ENCODE measurements around the gene ALK.

Gene ALK

DNA sequence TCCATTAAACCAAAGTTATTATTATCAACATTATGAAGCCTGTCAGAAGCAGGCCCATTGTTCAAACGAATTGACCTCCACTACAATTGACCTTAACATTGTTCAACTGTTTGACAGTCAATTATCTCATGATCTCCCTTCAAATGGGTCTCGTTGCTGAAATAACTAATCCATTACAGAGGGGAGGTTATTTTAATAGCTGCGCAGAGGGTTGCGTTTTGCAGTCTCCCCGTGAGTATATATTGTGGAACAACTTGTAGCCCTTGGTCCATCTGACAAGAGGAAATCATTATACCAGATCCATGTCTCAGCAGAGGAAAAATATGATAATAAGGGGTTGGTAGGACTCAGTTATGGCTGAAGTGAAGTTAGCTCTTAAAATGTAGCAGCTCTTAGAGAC is 159.1 kb downstream of the ALK start:
- Histone ChIP-seq H3K9me3 (replicated peaks in 1 of 2; ENCODE audit: control insufficient read depth in 2 of 2, insufficient read depth in 1 of 2, low read depth in 1 of 2, low read length in 2 of 2) (no peaks in the 10 kb centered on the region), H2AK5ac (ENCODE audit: low read depth, low read length) (no peak overlapping the region), H2BK12ac (ENCODE audit: low read length) (no peak overlapping the region), H2BK120ac (ENCODE audit: low read depth, low read length) (no peak overlapping the region), H4K91ac (ENCODE audit: low read depth, low read length, poor library complexity) (no peak overlapping the region), H3K23ac (ENCODE audit: low read depth, low read length, poor library complexity) (no peak overlapping the region), H3K4me2 (ENCODE audit: insufficient read depth, low read length, poor library complexity, severe bottlenecking) (no peak overlapping the region), H3K27me3 (ENCODE audit: control insufficient read depth in 3 of 3, insufficient read depth in 3 of 3, low read depth in 1 of 3, low read length in 3 of 3) (no peaks in the 10 kb centered on the region), H2BK15ac (ENCODE audit: low read length) (no peak overlapping the region), H3K14ac (ENCODE audit: low read length) (no peak overlapping the region), H3K4me3 (ENCODE audit: low read length in 2 of 2) (no peak overlapping the region), H2AFZ (ENCODE audit: low read length) (no peak overlapping the region), H3K4me1 (ENCODE audit: control insufficient read depth in 2 of 2, insufficient read depth in 1 of 2, low read depth in 1 of 2, low read length in 2 of 2) (peaks cover 10 to 32% of the 10 kb centered on the region in 2 donors), H4K8ac (ENCODE audit: low read depth, low read length) (no peak overlapping the region), H3K9ac (ENCODE audit: low read depth, low read length, poor library complexity) (no peak overlapping the region), H3K4ac (ENCODE audit: low read length) (no peak overlapping the region), H2BK5ac (ENCODE audit: low read length) (no peak overlapping the region), H3K18ac (ENCODE audit: low read length) (no peak overlapping the region), H3K36me3 (replicated peaks in 1 of 2; ENCODE audit: control insufficient read depth in 2 of 2, insufficient read depth in 2 of 2, low read length in 2 of 2) (no peaks in the 10 kb centered on the region), H3K27ac (replicated peaks; ENCODE audit: low read length) (no peak overlapping the region), H3K79me1 (ENCODE audit: low read depth, low read length) (no peaks in the 10 kb centered on the region)
- no peak for DNase-seq (ENCODE audit: low spot score)
- no CpG with 5 or more reads among the region's 5 CpGs for WGBS, 2 donors (ENCODE audit: extremely low coverage in 2 of 2, insufficient read length in 2 of 2, insufficient replicate concordance in 1 of 2)

- Histone ChIP-seq H3K36me3 (replicated peaks in 1 of 2; ENCODE audit: control insufficient read depth in 2 of 2, insufficient read depth in 2 of 2, low read length in 2 of 2) (no peaks in the 10 kb centered on the region), H3K4me1 (ENCODE audit: control insufficient read depth in 2 of 2, insufficient read depth in 1 of 2, low read depth in 1 of 2, low read length in 2 of 2) (peaks cover 12 to 32% of the 10 kb centered on the region in 2 donors), H4K91ac (ENCODE audit: low read depth, low read length, poor library complexity) (no peak overlapping the region), H2BK12ac (ENCODE audit: low read length) (no peak overlapping the region), H2BK5ac (ENCODE audit: low read length) (no peak overlapping the region), H3K9ac (ENCODE audit: low read depth, low read length, poor library complexity) (no peak overlapping the region), H2BK15ac (ENCODE audit: low read length) (no peak overlapping the region), H2AFZ (ENCODE audit: low read length) (no peak overlapping the region), H2AK5ac (ENCODE audit: low read depth, low read length) (no peak overlapping the region), H3K4me3 (ENCODE audit: low read length in 2 of 2) (no peak overlapping the region), H3K4ac (ENCODE audit: low read length) (no peak overlapping the region), H3K9me3 (replicated peaks in 1 of 2; ENCODE audit: control insufficient read depth in 2 of 2, insufficient read depth in 1 of 2, low read depth in 1 of 2, low read length in 2 of 2) (no peaks in the 10 kb centered on the region), H3K23ac (ENCODE audit: low read depth, low read length, poor library complexity) (no peak overlapping the region), H3K14ac (ENCODE audit: low read length) (no peak overlapping the region), H3K79me1 (ENCODE audit: low read depth, low read length) (no peaks in the 10 kb centered on the region), H4K8ac (ENCODE audit: low read depth, low read length) (no peak overlapping the region), H3K27ac (replicated peaks; ENCODE audit: low read length) (no peak overlapping the region), H3K18ac (ENCODE audit: low read length) (no peak overlapping the region), H3K4me2 (ENCODE audit: insufficient read depth, low read length, poor library complexity, severe bottlenecking) (no peak overlapping the region), H3K27me3 (ENCODE audit: control insufficient read depth in 3 of 3, insufficient read depth in 3 of 3, low read depth in 1 of 3, low read length in 3 of 3) (no peaks in the 10 kb centered on the region), H2BK120ac (ENCODE audit: low read depth, low read length) (no peak overlapping the region)
- DNase-seq (ENCODE audit: low spot score) = no peak
- no CpG with 5 or more reads among the region's 1 CpG for WGBS, 2 donors (ENCODE audit: extremely low coverage in 2 of 2, insufficient read length in 2 of 2, insufficient replicate concordance in 1 of 2)
Observed at GRCh38 chr2:29761278-29761677, 160.1 kb downstream of the ALK start.

DNA sequence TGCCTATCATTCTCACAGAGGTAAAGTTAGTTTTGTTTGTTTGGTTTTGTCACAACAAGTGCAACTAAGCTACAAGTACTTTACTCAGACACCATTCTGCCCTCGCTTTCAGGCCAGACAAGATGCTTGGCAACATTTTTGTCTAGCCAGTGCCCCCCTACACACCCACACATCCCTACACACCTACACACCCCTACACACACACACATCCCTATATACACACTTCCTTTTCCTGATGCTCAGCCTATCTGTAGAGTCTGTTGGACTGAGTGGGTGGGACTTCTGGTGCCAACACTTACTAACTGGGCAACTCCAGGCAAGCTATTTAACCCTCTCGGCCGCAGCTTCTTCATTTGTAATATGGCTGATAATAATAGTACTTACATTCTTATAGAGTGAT is 161.4 kb downstream of the ALK start:
- Histone ChIP-seq H2BK120ac (ENCODE audit: low read depth, low read length) (no peak overlapping the region), H3K4ac (ENCODE audit: low read length) (no peak overlapping the region), H4K91ac (ENCODE audit: low read depth, low read length, poor library complexity) (no peak overlapping the region), H2BK15ac (ENCODE audit: low read length) (no peak overlapping the region), H2BK12ac (ENCODE audit: low read length) (no peak overlapping the region), H3K4me3 (ENCODE audit: low read length in 2 of 2) (no peak overlapping the region), H3K4me2 (ENCODE audit: insufficient read depth, low read length, poor library complexity, severe bottlenecking) (no peak overlapping the region), H3K27ac (replicated peaks; ENCODE audit: low read length) (no peak overlapping the region), H3K9ac (ENCODE audit: low read depth, low read length, poor library complexity) (no peak overlapping the region), H3K36me3 (replicated peaks in 1 of 2; ENCODE audit: control insufficient read depth in 2 of 2, insufficient read depth in 2 of 2, low read length in 2 of 2) (no peaks in the 10 kb centered on the region), H2AK5ac (ENCODE audit: low read depth, low read length) (no peak overlapping the region), H2AFZ (ENCODE audit: low read length) (no peak overlapping the region), H3K27me3 (ENCODE audit: control insufficient read depth in 3 of 3, insufficient read depth in 3 of 3, low read depth in 1 of 3, low read length in 3 of 3) (no peaks in the 10 kb centered on the region), H3K14ac (ENCODE audit: low read length) (no peak overlapping the region), H3K4me1 (ENCODE audit: control insufficient read depth in 2 of 2, insufficient read depth in 1 of 2, low read depth in 1 of 2, low read length in 2 of 2) (peaks cover 12 to 32% of the 10 kb centered on the region in 2 donors), H3K23ac (ENCODE audit: low read depth, low read length, poor library complexity) (no peak overlapping the region), H3K79me1 (ENCODE audit: low read depth, low read length) (no peaks in the 10 kb centered on the region), H4K8ac (ENCODE audit: low read depth, low read length) (no peak overlapping the region), H3K9me3 (replicated peaks in 1 of 2; ENCODE audit: control insufficient read depth in 2 of 2, insufficient read depth in 1 of 2, low read depth in 1 of 2, low read length in 2 of 2) (no peaks in the 10 kb centered on the region), H2BK5ac (ENCODE audit: low read length) (no peak overlapping the region), H3K18ac (ENCODE audit: low read length) (no peak overlapping the region)
- no CpG with 5 or more reads among the region's 3 CpGs for WGBS, 2 donors (ENCODE audit: extremely low coverage in 2 of 2, insufficient read length in 2 of 2, insufficient replicate concordance in 1 of 2)
- no peak for DNase-seq (ENCODE audit: low spot score)

- H2BK5ac ChIP-seq (ENCODE audit: low read length) = no peak overlapping the region
- H3K4me3 ChIP-seq (ENCODE audit: low read length in 2 of 2) = no peak overlapping the region
Observed at GRCh38 chr2:29759360-29759759, 162.0 kb downstream of the ALK start.

More at GRCh38 chr2:29759360-29759759, 162.0 kb downstream of the ALK start:
- Histone ChIP-seq H3K4me1 (ENCODE audit: control insufficient read depth in 2 of 2, insufficient read depth in 1 of 2, low read depth in 1 of 2, low read length in 2 of 2) (peaks cover 12 to 32% of the 10 kb centered on the region in 2 donors), H2BK120ac (ENCODE audit: low read depth, low read length) (no peak overlapping the region), H3K9ac (ENCODE audit: low read depth, low read length, poor library complexity) (no peak overlapping the region), H3K9me3 (replicated peaks in 1 of 2; ENCODE audit: control insufficient read depth in 2 of 2, insufficient read depth in 1 of 2, low read depth in 1 of 2, low read length in 2 of 2) (no peaks in the 10 kb centered on the region), H2BK15ac (ENCODE audit: low read length) (no peak overlapping the region), H3K36me3 (replicated peaks in 1 of 2; ENCODE audit: control insufficient read depth in 2 of 2, insufficient read depth in 2 of 2, low read length in 2 of 2) (no peaks in the 10 kb centered on the region), H3K27me3 (ENCODE audit: control insufficient read depth in 3 of 3, insufficient read depth in 3 of 3, low read depth in 1 of 3, low read length in 3 of 3) (no peaks in the 10 kb centered on the region), H2AFZ (ENCODE audit: low read length) (no peak overlapping the region), H2BK12ac (ENCODE audit: low read length) (no peak overlapping the region), H3K18ac (ENCODE audit: low read length) (no peak overlapping the region), H4K91ac (ENCODE audit: low read depth, low read length, poor library complexity) (no peak overlapping the region), H3K14ac (ENCODE audit: low read length) (no peak overlapping the region), H3K4me2 (ENCODE audit: insufficient read depth, low read length, poor library complexity, severe bottlenecking) (no peak overlapping the region), H3K27ac (replicated peaks; ENCODE audit: low read length) (no peak overlapping the region), H3K4ac (ENCODE audit: low read length) (no peak overlapping the region), H3K79me1 (ENCODE audit: low read depth, low read length) (no peaks in the 10 kb centered on the region), H3K23ac (ENCODE audit: low read depth, low read length, poor library complexity) (no peak overlapping the region), H4K8ac (ENCODE audit: low read depth, low read length) (no peak overlapping the region), H2AK5ac (ENCODE audit: low read depth, low read length) (no peak overlapping the region)
- DNase-seq (ENCODE audit: low spot score) = no peak
- WGBS, 2 donors (ENCODE audit: extremely low coverage in 2 of 2, insufficient read length in 2 of 2, insufficient replicate concordance in 1 of 2) = no CpG with 5 or more reads among the region's 4 CpGs

Measured in neuronal stem cell (in vitro differentiated cells).